Cardiac muscle cell (in vitro differentiated cells and primary cell): ENCODE results near the gene KAT2A. TPM values are rescaled to one million over a fixed set of nuclear protein-coding genes. Genes with fewer than 3 reads are reported as not detected.

ENCODE experiments used
- DNase-seq, 2 donors: peaks; one replicate each; pipeline versions ENCODE4 v3.0.0 to v3.0.0-alpha.2; 2010 to 2017; ENCODE audit warnings: low read depth in 1 of 2, low spot score in 1 of 2
- H3K27ac ChIP-seq: fragments of 200-600 bp; sonication (generic); 2 replicates; pipeline ENCODE4 v1.5.1; 2016
- H3K27me3 ChIP-seq: fragments of 200-600 bp; sonication (generic); 2 replicates; pipeline ENCODE4 v1.6.0; 2016; ENCODE audit warnings: control low read depth
- H3K36me3 ChIP-seq: fragments of 200-600 bp; sonication (generic); 2 replicates; pipeline ENCODE4 v1.5.1; 2016; ENCODE audit warnings: control low read depth
- H3K4me1 ChIP-seq: fragments of 200-600 bp; sonication (generic); 2 replicates; pipeline ENCODE4 v1.8.1; 2017; ENCODE audit warnings: low read depth, mild to moderate bottlenecking, mixed run types
- H3K4me3 ChIP-seq: fragments of 200-600 bp; sonication (generic); 2 replicates; pipeline ENCODE4 v1.5.1; 2016; ENCODE audit warnings: mild to moderate bottlenecking
- H3K9me3 ChIP-seq: fragments of 200-600 bp; sonication (generic); 2 replicates; pipeline ENCODE4 v1.5.1; 2017; ENCODE audit warnings: low read depth, mild to moderate bottlenecking, control low read depth
- CTCF ChIP-seq: IDR thresholded peaks from 2 replicates; pipeline ENCODE4 v1.5.1; 2012; ENCODE audit warnings: low read depth, mild to moderate bottlenecking, low read length
- polyA plus RNA-seq: library from polyadenylated mRNA; unstranded; fragments of >200 nt; fragmentation: Nextera tagmentation; extraction: Ambion mirVana; gene quantifications from 2 replicates; pipeline ENCODE4 v1.2.1, GENCODE V29; 2016
- total RNA-seq: library from RNA; depleted of rRNA; stranded (reverse); fragments of >200 nt; gene quantifications from 2 replicates; pipeline ENCODE4 v1.2.3, GENCODE V29; 2016

KAT2A gene
- total and polyA plus RNA-seq, 2 experiments from 2014 or later = 76.9 to 89.0 TPM

GRCh38 chr17:42138749-42139492 lies 17.8 kb upstream of the KAT2A start:
- Histone ChIP-seq H3K27ac (peak overlapping the region; percentile 40), H3K9me3 (no peaks in the 10 kb centered on the region), H3K27me3 (no peaks in the 10 kb centered on the region), H3K4me3 (no peak overlapping the region), H3K36me3 (no peaks in the 10 kb centered on the region), H3K4me1 (peaks cover 32% of the 10 kb centered on the region)
- no peak for TF ChIP-seq CTCF
- peak in 1 of 2 donors; percentile 37 for DNase-seq

- Histone ChIP-seq H3K9me3 (no peaks in the 10 kb centered on the region), H3K27me3 (no peaks in the 10 kb centered on the region), H3K4me1 (peaks cover 15% of the 10 kb centered on the region), H3K36me3 (no peaks in the 10 kb centered on the region), H3K27ac (no peak overlapping the region), H3K4me3 (no peak overlapping the region)
- DNase-seq = no peak
- no peak for TF ChIP-seq CTCF
Measured at GRCh38 chr17:42136654-42137051, 15.5 kb upstream of the KAT2A start.

- Histone ChIP-seq H3K9me3 (no peaks in the 10 kb centered on the region), H3K36me3 (no peaks in the 10 kb centered on the region), H3K27me3 (no peaks in the 10 kb centered on the region), H3K27ac (peak overlapping the region; percentile 34), H3K4me3 (no peak overlapping the region), H3K4me1 (peaks cover 9% of the 10 kb centered on the region)
- peak; percentile 41 to 86 for DNase-seq
- TF ChIP-seq CTCF = no peak
Measured at GRCh38 chr17:42135664-42136653, 14.8 kb upstream of the KAT2A start.

GRCh38 chr17:42135151-42135550 lies 14.0 kb upstream of the KAT2A start:
- TF ChIP-seq CTCF = no peak
- H3K4me1 ChIP-seq = peaks cover 9% of the 10 kb centered on the region
- H3K27me3 ChIP-seq = no peaks in the 10 kb centered on the region
- H3K36me3 ChIP-seq = no peaks in the 10 kb centered on the region
- H3K4me3 ChIP-seq = no peak overlapping the region
- no peak for DNase-seq
- no peaks in the 10 kb centered on the region for H3K9me3 ChIP-seq
- peak overlapping the region; percentile 34 for H3K27ac ChIP-seq

- no peak overlapping the region for H3K4me3 ChIP-seq
- DNase-seq = peak in 1 of 2 donors; percentile 43
- no peak for TF ChIP-seq CTCF
- no peaks in the 10 kb centered on the region for H3K9me3 ChIP-seq
- no peak overlapping the region for H3K27ac ChIP-seq
- no peaks in the 10 kb centered on the region for H3K27me3 ChIP-seq
- peaks cover 9% of the 10 kb centered on the region for H3K4me1 ChIP-seq
- H3K36me3 ChIP-seq = peaks cover 14% of the 10 kb centered on the region
Measured at GRCh38 chr17:42133461-42134041, 12.4 kb upstream of the KAT2A start.
